ENCODE results near the gene ZNF711.

Gene ZNF711

DNA sequence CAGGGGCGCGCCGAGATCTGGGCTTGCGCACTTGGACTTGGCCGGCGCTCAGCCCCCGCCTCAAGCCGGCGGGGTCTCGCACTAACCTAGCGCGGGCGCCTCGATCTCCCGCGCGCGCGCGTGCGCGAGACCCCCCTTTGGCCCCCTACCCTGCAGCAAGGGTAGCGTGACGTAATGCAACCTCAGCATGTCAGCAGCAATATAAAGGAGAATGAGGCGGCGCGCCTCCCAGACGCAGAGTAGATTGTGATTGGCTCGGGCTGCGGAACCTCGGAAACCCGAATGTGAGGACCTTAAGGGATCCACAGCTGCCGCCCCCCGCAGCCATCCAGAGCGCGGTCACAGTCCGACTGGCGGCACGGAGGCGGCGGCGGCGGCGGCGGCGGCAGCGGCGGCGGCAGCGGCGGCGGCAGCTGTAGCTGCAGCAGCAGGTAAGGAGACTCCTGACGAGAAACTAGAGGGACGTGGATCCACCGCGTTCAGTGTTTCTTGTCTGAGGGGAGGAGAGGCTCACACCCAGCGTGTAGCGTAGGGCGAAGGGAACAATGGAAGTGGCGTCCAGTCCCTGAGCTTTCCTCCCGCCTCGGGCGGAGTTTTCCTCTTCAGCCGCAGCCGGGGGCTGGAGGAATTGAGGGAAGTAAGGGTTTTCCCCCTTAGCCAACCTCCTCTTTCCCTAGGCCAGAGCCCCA is at the start of gene ZNF711, which contains the start of gene SATL1:
Gene ZNF711, plus strand, starts transcription at position 231 of the 689 bp plus-strand sequence. CDS start 3,582 bp downstream, outside the sequence.
Gene SATL1, minus strand, starts transcription at position 19 of the 689 bp plus-strand sequence. CDS start 134,811 bp downstream, outside the sequence.
- no peak for DNase-seq (ENCODE audit: extremely low read depth, low read depth)
- TF ChIP-seq, protein P1, sequence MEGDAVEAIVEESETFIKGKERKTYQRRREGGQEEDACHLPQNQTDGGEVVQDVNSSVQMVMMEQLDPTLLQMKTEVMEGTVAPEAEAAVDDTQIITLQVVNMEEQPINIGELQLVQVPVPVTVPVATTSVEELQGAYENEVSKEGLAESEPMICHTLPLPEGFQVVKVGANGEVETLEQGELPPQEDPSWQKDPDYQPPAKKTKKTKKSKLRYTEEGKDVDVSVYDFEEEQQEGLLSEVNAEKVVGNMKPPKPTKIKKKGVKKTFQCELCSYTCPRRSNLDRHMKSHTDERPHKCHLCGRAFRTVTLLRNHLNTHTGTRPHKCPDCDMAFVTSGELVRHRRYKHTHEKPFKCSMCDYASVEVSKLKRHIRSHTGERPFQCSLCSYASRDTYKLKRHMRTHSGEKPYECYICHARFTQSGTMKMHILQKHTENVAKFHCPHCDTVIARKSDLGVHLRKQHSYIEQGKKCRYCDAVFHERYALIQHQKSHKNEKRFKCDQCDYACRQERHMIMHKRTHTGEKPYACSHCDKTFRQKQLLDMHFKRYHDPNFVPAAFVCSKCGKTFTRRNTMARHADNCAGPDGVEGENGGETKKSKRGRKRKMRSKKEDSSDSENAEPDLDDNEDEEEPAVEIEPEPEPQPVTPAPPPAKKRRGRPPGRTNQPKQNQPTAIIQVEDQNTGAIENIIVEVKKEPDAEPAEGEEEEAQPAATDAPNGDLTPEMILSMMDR (IDR thresholded peaks at IDR 0.05; ENCODE audit: low read depth, low read length), result no peak

DNA sequence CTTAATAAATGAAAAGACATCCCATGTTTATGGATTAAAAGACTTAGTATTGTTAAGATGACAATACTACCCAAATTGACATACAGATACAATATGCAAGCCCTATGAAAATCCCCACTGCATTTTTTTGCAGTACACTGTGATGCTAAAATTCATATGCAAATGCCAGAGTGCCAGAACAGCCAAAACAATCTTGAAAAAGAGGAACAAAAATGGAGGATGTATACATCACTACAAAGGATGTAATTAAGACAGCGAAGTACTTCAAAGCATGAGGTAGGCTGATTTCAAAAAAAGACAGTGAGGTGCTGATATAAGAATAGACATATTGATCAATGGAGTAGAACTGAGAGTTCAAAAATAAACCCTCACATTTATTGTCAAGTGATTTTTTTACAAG is 47.5 kb upstream of the ZNF711 start:
- no peak for DNase-seq (ENCODE audit: extremely low read depth, low read depth)
- TF ChIP-seq, protein P1 (IDR thresholded peaks at IDR 0.05; ENCODE audit: low read depth, low read length), result no peak

DNA sequence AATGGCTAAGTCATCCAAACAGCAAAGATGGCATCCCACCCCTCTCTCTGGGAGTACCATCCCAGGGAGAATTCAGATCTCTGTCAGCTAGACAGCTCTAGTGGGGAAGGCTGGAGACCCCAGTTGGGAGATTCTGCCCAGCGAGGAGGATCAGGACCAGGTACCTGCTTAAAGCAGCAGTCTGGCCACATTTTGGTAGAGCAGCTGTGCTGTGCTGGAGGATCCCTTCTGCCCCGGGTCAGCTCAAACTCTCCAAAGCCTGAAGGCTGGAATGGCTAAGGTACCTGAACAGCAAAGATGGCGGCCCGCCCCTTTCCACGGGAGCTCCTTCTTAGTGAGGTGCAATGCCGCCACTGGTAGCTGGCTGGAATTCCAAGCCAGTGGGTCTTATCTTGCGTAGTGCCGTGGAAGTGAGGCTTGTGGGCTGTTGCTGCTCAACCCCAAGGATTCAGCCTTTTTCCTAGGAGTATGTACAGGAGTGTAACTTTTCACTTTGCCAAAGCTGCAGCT is 40.3 kb upstream of the ZNF711 start:
- DNase-seq (ENCODE audit: extremely low read depth, low read depth), result no peak
- TF ChIP-seq, protein P1 (IDR thresholded peaks at IDR 0.05; ENCODE audit: low read depth, low read length), result no peak

DNA sequence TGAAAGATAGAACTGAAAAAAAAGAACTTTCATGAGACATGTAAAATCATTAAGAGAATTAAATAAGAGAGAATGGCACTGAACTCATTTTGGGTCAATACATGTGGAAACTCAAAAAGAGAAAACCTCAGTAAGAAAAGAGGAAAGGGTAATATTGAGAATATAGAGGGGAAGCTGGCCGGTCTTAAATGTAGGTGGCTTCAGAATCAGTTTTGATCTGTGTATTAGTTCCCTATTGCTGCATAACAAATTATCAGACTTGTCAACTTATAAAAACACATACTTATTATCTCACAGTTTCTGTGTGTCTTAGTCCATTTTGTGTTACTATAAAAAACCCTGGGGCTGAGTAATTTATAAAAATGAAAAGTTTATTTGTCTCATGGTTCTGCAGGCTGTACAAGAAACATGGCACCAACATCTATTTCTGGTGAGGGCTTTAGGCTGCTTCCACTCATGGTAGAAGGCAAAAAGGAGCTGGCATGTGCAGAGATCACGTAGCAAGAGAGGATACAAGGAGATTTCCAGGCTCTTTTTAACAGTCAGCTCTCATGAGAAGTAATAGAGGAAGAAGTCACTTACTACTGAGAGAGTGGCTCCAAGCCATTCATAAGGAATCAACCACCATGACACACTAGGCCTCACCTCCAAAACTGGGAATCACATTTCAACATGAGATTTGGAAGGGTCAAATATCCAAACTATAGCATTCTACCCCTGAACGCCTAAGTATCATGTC is 29.8 kb upstream of the ZNF711 start:
- DNase-seq (ENCODE audit: extremely low read depth, low read depth), result no peak
- TF ChIP-seq, protein P1 (IDR thresholded peaks at IDR 0.05; ENCODE audit: low read depth, low read length), result no peak

DNA sequence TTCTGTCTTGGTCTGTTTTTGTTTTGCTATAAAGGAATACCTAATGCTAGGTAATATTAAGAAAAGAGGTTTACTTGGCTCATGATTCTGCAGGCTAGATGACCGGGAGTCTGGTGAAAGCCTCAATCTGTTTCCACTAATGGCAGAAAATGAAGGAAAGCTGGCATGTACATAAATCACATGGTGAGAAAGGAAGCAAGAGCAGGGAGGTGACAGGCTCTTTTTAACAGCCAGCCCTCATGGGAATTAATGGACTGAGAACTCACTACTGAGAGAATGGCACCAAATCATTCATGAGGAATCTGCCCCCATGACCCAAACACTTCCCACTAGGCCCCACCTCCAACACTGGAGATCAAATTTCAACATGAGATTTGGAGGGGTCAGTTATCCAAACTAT is 27.8 kb upstream of the ZNF711 start:
- no peak for DNase-seq (ENCODE audit: extremely low read depth, low read depth)

DNA sequence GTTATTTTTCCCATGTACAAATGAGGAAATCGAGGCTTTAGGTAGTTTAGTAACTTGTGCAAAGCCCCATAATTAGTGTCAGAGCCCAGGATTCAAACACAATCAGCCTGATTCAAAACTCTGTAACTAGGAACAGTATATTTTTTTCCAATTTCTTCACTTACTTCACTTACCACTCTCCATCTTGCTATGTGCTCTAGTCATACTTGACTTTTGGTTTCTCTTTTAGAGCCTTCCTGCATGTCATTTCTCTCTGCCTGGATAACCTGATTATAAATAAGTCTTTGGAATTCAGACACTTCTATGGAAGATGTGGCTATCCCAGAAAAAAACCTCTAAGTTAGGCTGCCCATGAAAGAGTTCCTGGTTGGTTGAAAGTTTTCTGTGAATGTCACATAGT is 22.4 kb upstream of the ZNF711 start:
- TF ChIP-seq, protein P1 (IDR thresholded peaks at IDR 0.05; ENCODE audit: low read depth, low read length), result no peak
- no peak for DNase-seq (ENCODE audit: extremely low read depth, low read depth)

More for the DNA sequence above, 27.8 kb upstream of the ZNF711 start:
- TF ChIP-seq, protein P1 (IDR thresholded peaks at IDR 0.05; ENCODE audit: low read depth, low read length), result no peak

DNA sequence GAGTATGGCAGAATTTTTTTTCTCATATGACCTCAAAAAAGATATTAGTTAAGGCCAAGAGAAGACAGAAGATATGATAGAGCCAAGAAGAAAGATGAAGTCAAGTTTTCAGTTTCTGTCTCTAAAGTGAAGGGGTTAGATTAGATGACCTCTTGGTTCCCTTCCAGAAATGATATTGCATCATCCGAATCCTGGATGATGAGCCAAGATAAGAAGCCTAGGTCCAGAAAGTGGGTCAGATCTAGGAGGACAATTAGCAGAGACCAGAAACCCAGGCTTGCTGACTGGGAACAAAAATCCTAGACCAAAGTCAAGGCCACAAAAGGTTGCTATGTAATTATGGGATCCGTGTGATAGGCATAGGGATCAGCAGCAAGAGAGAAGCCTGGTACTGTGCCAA is 20.4 kb upstream of the ZNF711 start:
- TF ChIP-seq, protein P1 (IDR thresholded peaks at IDR 0.05; ENCODE audit: low read depth, low read length), result no peak
- DNase-seq (ENCODE audit: extremely low read depth, low read depth), result no peak
